ENCODE results near the gene ASIC2.

ASIC2 gene

GRCh38 chr17:33287096-33287725 lies 5.9 kb downstream of the ASIC2 start:
- DNase-seq, result no peak

GRCh38 chr17:33285413-33285812 lies 7.7 kb downstream of the ASIC2 start:
- DNase-seq, result no peak

GRCh38 chr17:33284022-33284421 lies 9.1 kb downstream of the ASIC2 start:
- no peak for DNase-seq

- no peak for DNase-seq
Measured at GRCh38 chr17:33280162-33280943, 12.7 kb downstream of the ASIC2 start.

- DNase-seq, result no peak
Measured at GRCh38 chr17:33277436-33278100, 15.5 kb downstream of the ASIC2 start.

- DNase-seq, result no peak
Measured at GRCh38 chr17:33273743-33274410, 19.2 kb downstream of the ASIC2 start.

GRCh38 chr17:33273271-33273670 lies 19.8 kb downstream of the ASIC2 start:
- no peak for DNase-seq

GRCh38 chr17:33272438-33272837 lies 20.7 kb downstream of the ASIC2 start:
- no peak for DNase-seq

GRCh38 chr17:33269337-33270060 lies 23.6 kb downstream of the ASIC2 start:
- DNase-seq, result no peak

GRCh38 chr17:33267851-33268548 lies 25.1 kb downstream of the ASIC2 start:
- no peak for DNase-seq

- DNase-seq, result no peak
Measured at GRCh38 chr17:33267271-33267790, 25.8 kb downstream of the ASIC2 start.

GRCh38 chr17:33266611-33267010 lies 26.5 kb downstream of the ASIC2 start:
- no peak for DNase-seq

- DNase-seq, result no peak
Measured at GRCh38 chr17:33266116-33266515, 27.0 kb downstream of the ASIC2 start.

GRCh38 chr17:33263396-33263795 lies 29.7 kb downstream of the ASIC2 start:
- no peak for DNase-seq

- DNase-seq, result no peak
Measured at GRCh38 chr17:33262266-33263123, 30.6 kb downstream of the ASIC2 start.

- DNase-seq, result no peak
Measured at GRCh38 chr17:33261820-33262219, 31.3 kb downstream of the ASIC2 start.

GRCh38 chr17:33260638-33261037 lies 32.5 kb downstream of the ASIC2 start:
- no peak for DNase-seq

GRCh38 chr17:33258296-33258695 lies 34.8 kb downstream of the ASIC2 start:
- no peak for DNase-seq

- no peak for DNase-seq
Measured at GRCh38 chr17:33245183-33245582, 47.9 kb downstream of the ASIC2 start.

GRCh38 chr17:33243732-33244131 lies 49.4 kb downstream of the ASIC2 start:
- no peak for DNase-seq

Data from AML-193 (cell line).